Measurements from ENCODE around the gene KDELR3.

DNA sequence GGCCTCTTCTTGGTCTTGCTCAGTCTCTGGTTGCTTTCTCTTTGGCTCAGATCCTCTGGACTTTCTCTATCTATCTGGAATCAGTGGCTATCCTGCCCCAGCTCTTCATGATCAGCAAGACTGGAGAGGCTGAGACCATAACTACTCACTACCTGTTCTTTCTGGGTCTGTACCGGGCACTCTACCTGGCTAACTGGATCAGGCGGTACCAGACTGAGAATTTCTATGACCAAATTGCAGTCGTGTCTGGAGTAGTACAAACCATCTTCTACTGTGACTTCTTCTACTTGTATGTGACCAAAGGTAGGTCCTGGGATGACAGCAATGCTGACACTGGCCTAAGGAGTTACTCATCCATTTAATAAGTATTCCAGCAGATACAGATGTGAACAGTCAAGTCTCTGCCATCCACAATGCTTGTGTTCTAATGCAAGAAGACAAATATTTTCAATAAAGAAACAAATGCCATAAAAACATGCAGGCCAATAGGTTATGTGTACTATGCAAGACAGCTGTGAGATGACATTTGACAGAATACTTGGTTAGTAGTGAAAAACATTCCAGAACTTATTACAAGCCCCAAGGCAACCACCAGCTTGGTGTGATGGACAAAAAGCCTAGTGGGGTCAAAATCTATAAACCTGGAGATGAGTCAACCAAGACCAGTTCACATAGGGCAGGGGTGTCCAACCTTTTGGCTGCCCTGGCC is 13.4 kb downstream of the KDELR3 start:
- TF ChIP-seq, protein P1, sequence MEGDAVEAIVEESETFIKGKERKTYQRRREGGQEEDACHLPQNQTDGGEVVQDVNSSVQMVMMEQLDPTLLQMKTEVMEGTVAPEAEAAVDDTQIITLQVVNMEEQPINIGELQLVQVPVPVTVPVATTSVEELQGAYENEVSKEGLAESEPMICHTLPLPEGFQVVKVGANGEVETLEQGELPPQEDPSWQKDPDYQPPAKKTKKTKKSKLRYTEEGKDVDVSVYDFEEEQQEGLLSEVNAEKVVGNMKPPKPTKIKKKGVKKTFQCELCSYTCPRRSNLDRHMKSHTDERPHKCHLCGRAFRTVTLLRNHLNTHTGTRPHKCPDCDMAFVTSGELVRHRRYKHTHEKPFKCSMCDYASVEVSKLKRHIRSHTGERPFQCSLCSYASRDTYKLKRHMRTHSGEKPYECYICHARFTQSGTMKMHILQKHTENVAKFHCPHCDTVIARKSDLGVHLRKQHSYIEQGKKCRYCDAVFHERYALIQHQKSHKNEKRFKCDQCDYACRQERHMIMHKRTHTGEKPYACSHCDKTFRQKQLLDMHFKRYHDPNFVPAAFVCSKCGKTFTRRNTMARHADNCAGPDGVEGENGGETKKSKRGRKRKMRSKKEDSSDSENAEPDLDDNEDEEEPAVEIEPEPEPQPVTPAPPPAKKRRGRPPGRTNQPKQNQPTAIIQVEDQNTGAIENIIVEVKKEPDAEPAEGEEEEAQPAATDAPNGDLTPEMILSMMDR (IDR thresholded peaks at IDR 0.05): no peak
- TF ChIP-seq, protein P2, sequence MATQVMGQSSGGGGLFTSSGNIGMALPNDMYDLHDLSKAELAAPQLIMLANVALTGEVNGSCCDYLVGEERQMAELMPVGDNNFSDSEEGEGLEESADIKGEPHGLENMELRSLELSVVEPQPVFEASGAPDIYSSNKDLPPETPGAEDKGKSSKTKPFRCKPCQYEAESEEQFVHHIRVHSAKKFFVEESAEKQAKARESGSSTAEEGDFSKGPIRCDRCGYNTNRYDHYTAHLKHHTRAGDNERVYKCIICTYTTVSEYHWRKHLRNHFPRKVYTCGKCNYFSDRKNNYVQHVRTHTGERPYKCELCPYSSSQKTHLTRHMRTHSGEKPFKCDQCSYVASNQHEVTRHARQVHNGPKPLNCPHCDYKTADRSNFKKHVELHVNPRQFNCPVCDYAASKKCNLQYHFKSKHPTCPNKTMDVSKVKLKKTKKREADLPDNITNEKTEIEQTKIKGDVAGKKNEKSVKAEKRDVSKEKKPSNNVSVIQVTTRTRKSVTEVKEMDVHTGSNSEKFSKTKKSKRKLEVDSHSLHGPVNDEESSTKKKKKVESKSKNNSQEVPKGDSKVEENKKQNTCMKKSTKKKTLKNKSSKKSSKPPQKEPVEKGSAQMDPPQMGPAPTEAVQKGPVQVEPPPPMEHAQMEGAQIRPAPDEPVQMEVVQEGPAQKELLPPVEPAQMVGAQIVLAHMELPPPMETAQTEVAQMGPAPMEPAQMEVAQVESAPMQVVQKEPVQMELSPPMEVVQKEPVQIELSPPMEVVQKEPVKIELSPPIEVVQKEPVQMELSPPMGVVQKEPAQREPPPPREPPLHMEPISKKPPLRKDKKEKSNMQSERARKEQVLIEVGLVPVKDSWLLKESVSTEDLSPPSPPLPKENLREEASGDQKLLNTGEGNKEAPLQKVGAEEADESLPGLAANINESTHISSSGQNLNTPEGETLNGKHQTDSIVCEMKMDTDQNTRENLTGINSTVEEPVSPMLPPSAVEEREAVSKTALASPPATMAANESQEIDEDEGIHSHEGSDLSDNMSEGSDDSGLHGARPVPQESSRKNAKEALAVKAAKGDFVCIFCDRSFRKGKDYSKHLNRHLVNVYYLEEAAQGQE (IDR thresholded peaks at IDR 0.05; ENCODE audit: insufficient read depth in 1 of 2, low read depth in 2 of 2, low read length in 1 of 2): no peak
- no peak for TF ChIP-seq POLR2AphosphoS5 (IDR thresholded peaks at IDR 0.05; ENCODE audit: low read depth, low read length)
- no peak for TF ChIP-seq SIN3A (IDR thresholded peaks at IDR 0.05; ENCODE audit: borderline replicate concordance, insufficient read depth, low read depth, low read length)
- no peak for TF ChIP-seq TCF7L2 (IDR thresholded peaks at IDR 0.05; ENCODE audit: low read depth, low read length)

Data from Panc1 (cell line).